Glutamatergic neuron (in vitro differentiated cells): ENCODE data around the gene UBAC2. TPM values are rescaled to one million over a fixed set of nuclear protein-coding genes. Genes with fewer than 3 reads are reported as not detected.

ENCODE experiments used
- DNase-seq: peaks from one replicate; pipeline ENCODE4 v3.0.0; 2022
- H3K27ac Mint-ChIP-seq: one replicate; pipeline ENCODE4 v1.8.0; 2020; ENCODE audit warnings: mild to moderate bottlenecking, mixed read lengths, inconsistent platforms; ENCODE audit not compliant: unreplicated experiment
- H3K27me3 Mint-ChIP-seq: one replicate; pipeline ENCODE4 v1.8.0; 2020; ENCODE audit warnings: mild to moderate bottlenecking, moderate library complexity, mixed read lengths, inconsistent platforms; ENCODE audit not compliant: unreplicated experiment
- H3K36me3 Mint-ChIP-seq: one replicate; pipeline ENCODE4 v1.8.0; 2020; ENCODE audit warnings: mild to moderate bottlenecking, mixed read lengths, inconsistent platforms; ENCODE audit not compliant: unreplicated experiment
- H3K4me1 Mint-ChIP-seq: one replicate; pipeline ENCODE4 v1.8.0; 2020; ENCODE audit warnings: mild to moderate bottlenecking, low read depth, mixed read lengths, inconsistent platforms; ENCODE audit not compliant: unreplicated experiment
- H3K4me3 Mint-ChIP-seq: one replicate; pipeline ENCODE4 v1.8.0; 2020; ENCODE audit warnings: mild to moderate bottlenecking, mixed read lengths, inconsistent platforms; ENCODE audit not compliant: unreplicated experiment
- H3K9me3 Mint-ChIP-seq: one replicate; pipeline ENCODE4 v1.8.0; 2020; ENCODE audit warnings: mild to moderate bottlenecking, moderate library complexity, mixed read lengths, inconsistent platforms; ENCODE audit not compliant: unreplicated experiment
- total RNA-seq: library from RNA; stranded (reverse); fragmentation: NEBNext Ultra II Directional; extraction: Animal tissue kit (Norgen Biotek cat#: 25700); gene quantifications from one replicate; pipeline ENCODE4 v1.2.1, GENCODE V29; 2021; ENCODE audit not compliant: unreplicated experiment
- TF ChIP-seq, protein P1 (sequence below): fragments of 200-600 bp; sonication (generic); IDR thresholded peaks from one replicate; pipeline ENCODE4 v1.5.0; 2021; ENCODE audit not compliant: partially characterized antibody, unreplicated experiment

UBAC2 gene
- total RNA-seq, 1 donor from 2014 or later = 33.3 TPM

- peaks cover 12% of the 10 kb centered on the region for H3K36me3 Mint-ChIP-seq
- no peak overlapping the region for H3K27ac Mint-ChIP-seq
- no peak for DNase-seq
- H3K27me3 Mint-ChIP-seq = peaks cover 7% of the 10 kb centered on the region
- H3K4me3 Mint-ChIP-seq = no peak overlapping the region
- H3K9me3 Mint-ChIP-seq = peaks cover 4% of the 10 kb centered on the region
- TF ChIP-seq, protein P1, sequence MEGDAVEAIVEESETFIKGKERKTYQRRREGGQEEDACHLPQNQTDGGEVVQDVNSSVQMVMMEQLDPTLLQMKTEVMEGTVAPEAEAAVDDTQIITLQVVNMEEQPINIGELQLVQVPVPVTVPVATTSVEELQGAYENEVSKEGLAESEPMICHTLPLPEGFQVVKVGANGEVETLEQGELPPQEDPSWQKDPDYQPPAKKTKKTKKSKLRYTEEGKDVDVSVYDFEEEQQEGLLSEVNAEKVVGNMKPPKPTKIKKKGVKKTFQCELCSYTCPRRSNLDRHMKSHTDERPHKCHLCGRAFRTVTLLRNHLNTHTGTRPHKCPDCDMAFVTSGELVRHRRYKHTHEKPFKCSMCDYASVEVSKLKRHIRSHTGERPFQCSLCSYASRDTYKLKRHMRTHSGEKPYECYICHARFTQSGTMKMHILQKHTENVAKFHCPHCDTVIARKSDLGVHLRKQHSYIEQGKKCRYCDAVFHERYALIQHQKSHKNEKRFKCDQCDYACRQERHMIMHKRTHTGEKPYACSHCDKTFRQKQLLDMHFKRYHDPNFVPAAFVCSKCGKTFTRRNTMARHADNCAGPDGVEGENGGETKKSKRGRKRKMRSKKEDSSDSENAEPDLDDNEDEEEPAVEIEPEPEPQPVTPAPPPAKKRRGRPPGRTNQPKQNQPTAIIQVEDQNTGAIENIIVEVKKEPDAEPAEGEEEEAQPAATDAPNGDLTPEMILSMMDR = no peak
- H3K4me1 Mint-ChIP-seq = peaks cover 16% of the 10 kb centered on the region
Measured at GRCh38 chr13:99346335-99347042, 145.8 kb downstream of the UBAC2 start.

DNA sequence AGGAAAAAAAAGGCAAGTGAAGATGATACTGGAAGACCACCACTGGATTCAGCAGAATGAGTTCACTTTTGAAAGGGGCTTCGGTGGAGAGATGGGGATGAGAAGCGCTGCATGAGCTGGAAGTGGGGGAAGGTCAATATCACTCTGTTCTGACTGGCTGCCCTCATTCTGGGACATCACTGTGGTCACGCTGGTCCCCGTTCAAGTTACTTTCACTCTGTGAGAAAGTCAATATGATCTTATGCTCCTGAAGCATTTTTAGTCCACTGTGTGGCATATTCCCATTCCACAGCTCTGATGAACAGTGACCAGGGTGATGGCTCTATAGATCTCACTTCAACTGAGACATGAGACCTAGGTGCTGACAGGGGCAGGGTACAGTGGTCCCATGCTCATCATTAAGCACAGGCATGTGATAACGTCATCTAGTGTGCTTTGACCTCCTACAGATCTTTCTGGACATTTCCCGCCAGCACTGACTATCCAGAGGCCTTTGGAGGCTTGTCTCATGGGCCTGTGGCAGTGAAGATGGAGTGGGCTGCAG lies 146.8 kb downstream of the UBAC2 start:
- Mint-ChIP-seq H3K4me1 (peaks cover 16% of the 10 kb centered on the region), H3K36me3 (peaks cover 12% of the 10 kb centered on the region), H3K27me3 (peaks cover 7% of the 10 kb centered on the region), H3K9me3 (peaks cover 4% of the 10 kb centered on the region), H3K27ac (no peak overlapping the region), H3K4me3 (no peak overlapping the region)
- no peak for DNase-seq
- TF ChIP-seq, protein P1 = no peak

DNA sequence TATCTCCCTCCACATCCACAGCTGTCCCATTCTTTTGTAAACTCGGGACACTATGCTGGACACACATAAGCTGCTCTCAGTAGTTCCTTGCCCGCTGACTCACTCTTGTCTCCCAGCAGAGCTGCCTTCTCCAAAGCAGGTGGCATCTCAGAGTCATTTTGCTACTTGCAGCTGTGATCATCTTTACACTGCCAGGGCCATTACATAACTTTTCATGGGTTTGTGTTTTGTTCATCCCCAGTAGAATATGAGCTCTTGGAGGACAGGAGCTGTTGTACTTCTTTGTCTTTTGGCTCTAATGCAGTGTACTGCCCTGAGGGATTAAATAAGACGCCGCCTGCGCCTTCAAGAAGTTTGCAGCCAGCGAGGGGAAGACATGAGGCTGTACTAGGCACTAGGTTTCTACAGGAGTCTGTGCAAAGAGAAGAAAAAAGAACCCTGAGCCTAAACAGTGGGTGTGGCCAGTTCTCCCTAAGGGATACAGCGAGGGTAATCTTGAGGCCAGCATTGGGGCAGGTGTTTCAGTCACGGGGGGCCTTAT lies 147.3 kb downstream of the UBAC2 start:
- no peak for DNase-seq
- no peak overlapping the region for H3K4me3 Mint-ChIP-seq
- peaks cover 16% of the 10 kb centered on the region for H3K4me1 Mint-ChIP-seq
- H3K27me3 Mint-ChIP-seq = peaks cover 7% of the 10 kb centered on the region
- H3K27ac Mint-ChIP-seq = no peak overlapping the region
- peaks cover 4% of the 10 kb centered on the region for H3K9me3 Mint-ChIP-seq
- TF ChIP-seq, protein P1 = no peak
- peaks cover 12% of the 10 kb centered on the region for H3K36me3 Mint-ChIP-seq

GRCh38 chr13:99350191-99350590 lies 149.5 kb downstream of the UBAC2 start:
- no peak for DNase-seq
- no peak overlapping the region for H3K4me3 Mint-ChIP-seq
- H3K36me3 Mint-ChIP-seq = peaks cover 12% of the 10 kb centered on the region
- TF ChIP-seq, protein P1 = no peak
- H3K9me3 Mint-ChIP-seq = peaks cover 5% of the 10 kb centered on the region
- no peak overlapping the region for H3K27ac Mint-ChIP-seq
- H3K4me1 Mint-ChIP-seq = peaks cover 18% of the 10 kb centered on the region
- peaks cover 3% of the 10 kb centered on the region for H3K27me3 Mint-ChIP-seq

- H3K36me3 Mint-ChIP-seq = peaks cover 7% of the 10 kb centered on the region
- DNase-seq = no peak
- H3K4me3 Mint-ChIP-seq = no peak overlapping the region
- TF ChIP-seq, protein P1 = no peak
- H3K27me3 Mint-ChIP-seq = peaks cover 4% of the 10 kb centered on the region
- H3K27ac Mint-ChIP-seq = no peak overlapping the region
- peaks cover 5% of the 10 kb centered on the region for H3K9me3 Mint-ChIP-seq
- H3K4me1 Mint-ChIP-seq = peaks cover 20% of the 10 kb centered on the region
Measured at GRCh38 chr13:99351772-99352171, 151.1 kb downstream of the UBAC2 start.
